ENCODE measurements around the gene SMYD1.

Gene SMYD1

GRCh38 chr2:88086401-88086800 is 18.8 kb downstream of the SMYD1 start:
- in situ Hi-C loops (cut with MboI; ENCODE audit: low sequenced_read_pairs) = no loop called here

- in situ Hi-C loops (cut with MboI; ENCODE audit: low sequenced_read_pairs) = no loop called here
These were observed 19.4 kb downstream of the SMYD1 start for GRCh38 chr2:88087073-88087472.

GRCh38 chr2:88087763-88088162 is 20.1 kb downstream of the SMYD1 start:
- in situ Hi-C loops (cut with MboI; ENCODE audit: low sequenced_read_pairs) = no loop called here

GRCh38 chr2:88088999-88089398 is 21.4 kb downstream of the SMYD1 start:
- in situ Hi-C loops (cut with MboI; ENCODE audit: low sequenced_read_pairs) = no loop called here

GRCh38 chr2:88090446-88091283 is 23.0 kb downstream of the SMYD1 start:
- in situ Hi-C loops (cut with MboI; ENCODE audit: low sequenced_read_pairs) = no loop called here

- in situ Hi-C loops (cut with MboI; ENCODE audit: low sequenced_read_pairs) = no loop called here
These were observed 24.3 kb downstream of the SMYD1 start for GRCh38 chr2:88091943-88092342.

- in situ Hi-C loops (cut with MboI; ENCODE audit: low sequenced_read_pairs) = no loop called here
These were observed 25.1 kb downstream of the SMYD1 start for GRCh38 chr2:88092773-88093172.

GRCh38 chr2:88095022-88095421 is 27.4 kb downstream of the SMYD1 start:
- in situ Hi-C loops (cut with MboI; ENCODE audit: low sequenced_read_pairs) = no loop called here

GRCh38 chr2:88096708-88097107 is 29.1 kb downstream of the SMYD1 start:
- in situ Hi-C loops (cut with MboI; ENCODE audit: low sequenced_read_pairs) = no loop called here

- in situ Hi-C loops (cut with MboI; ENCODE audit: low sequenced_read_pairs) = no loop called here
These were observed 29.6 kb downstream of the SMYD1 start for GRCh38 chr2:88097192-88097591.

GRCh38 chr2:88097891-88098557 is 30.4 kb downstream of the SMYD1 start:
- in situ Hi-C loops (cut with MboI; ENCODE audit: low sequenced_read_pairs) = no loop called here

- in situ Hi-C loops (cut with MboI; ENCODE audit: low sequenced_read_pairs) = no loop called here
These were observed 30.9 kb downstream of the SMYD1 start for GRCh38 chr2:88098558-88098900.

GRCh38 chr2:88099798-88100488 is 32.3 kb downstream of the SMYD1 start:
- in situ Hi-C loops (cut with MboI; ENCODE audit: low sequenced_read_pairs) = no loop called here

GRCh38 chr2:88100489-88100858 is 32.8 kb downstream of the SMYD1 start:
- in situ Hi-C loops (cut with MboI; ENCODE audit: low sequenced_read_pairs) = no loop called here

- in situ Hi-C loops (cut with MboI; ENCODE audit: low sequenced_read_pairs) = no loop called here
These were observed 41.2 kb downstream of the SMYD1 start for GRCh38 chr2:88108796-88109195.

- in situ Hi-C loops (cut with MboI; ENCODE audit: low sequenced_read_pairs) = no loop called here
These were observed 43.2 kb downstream of the SMYD1 start for GRCh38 chr2:88110830-88111229.

- in situ Hi-C loops (cut with MboI; ENCODE audit: low sequenced_read_pairs) = no loop called here
These were observed 45.4 kb downstream of the SMYD1 start for GRCh38 chr2:88113069-88113468.

GRCh38 chr2:88114889-88115288 is 47.3 kb downstream of the SMYD1 start:
- in situ Hi-C loops (cut with MboI; ENCODE audit: low sequenced_read_pairs) = no loop called here

GRCh38 chr2:88115825-88116518 is 48.3 kb downstream of the SMYD1 start:
- in situ Hi-C loops (cut with MboI; ENCODE audit: low sequenced_read_pairs) = no loop called here

- in situ Hi-C loops (cut with MboI; ENCODE audit: low sequenced_read_pairs) = no loop called here
These were observed 49.2 kb downstream of the SMYD1 start for GRCh38 chr2:88116669-88117432.

GRCh38 chr2:88117973-88118372 is 50.3 kb downstream of the SMYD1 start:
- in situ Hi-C loops (cut with MboI; ENCODE audit: low sequenced_read_pairs) = no loop called here
